ENCODE results near the gene STXBP3. TPM values are rescaled to one million over a fixed set of nuclear protein-coding genes. Genes with fewer than 3 reads are reported as not detected.

Gene STXBP3
- polyA plus RNA-seq, 1 donor from 2014 or later = 29.6 TPM

DNA sequence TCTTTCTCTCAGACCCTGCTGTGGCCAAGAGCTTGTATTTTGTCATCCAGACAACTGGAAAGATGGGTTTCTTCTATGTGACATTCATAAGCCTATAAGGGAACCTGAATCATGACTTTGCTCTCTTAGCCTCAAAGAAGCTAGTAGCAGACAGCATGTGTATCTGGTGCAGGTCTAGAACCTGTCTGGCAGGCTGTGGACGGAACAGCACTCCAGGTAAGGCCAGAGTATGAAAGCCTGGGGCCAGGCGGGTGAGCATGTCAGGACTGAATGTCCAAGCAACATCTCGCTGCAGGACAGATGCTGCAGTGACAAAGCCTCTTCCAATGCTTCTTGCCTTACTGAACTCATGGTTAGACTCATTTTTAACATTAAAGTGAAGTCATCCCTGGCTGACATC, 77.6 kb downstream of the STXBP3 start:
- no peak for TF ChIP-seq SMC3 (conservative IDR thresholded peaks at IDR 0.05; ENCODE audit: poor library complexity)
- no peak overlapping the region for H3K27ac ChIP-seq (ENCODE audit: low read length)
- H3K79me2 ChIP-seq (replicated peaks; ENCODE audit: insufficient read depth, low read length) = no peaks in the 10 kb centered on the region
- H4K20me1 ChIP-seq (ENCODE audit: insufficient read depth) = no peaks in the 10 kb centered on the region
- no peak overlapping the region for H2AFZ ChIP-seq (ENCODE audit: low read depth, low read length)
- H3K9ac ChIP-seq (ENCODE audit: low read length) = no peak overlapping the region
- no peak overlapping the region for H3K4me2 ChIP-seq (ENCODE audit: low read length)
- no peak overlapping the region for H3K4me3 ChIP-seq (ENCODE audit: low read length)
- no peaks in the 10 kb centered on the region for H3F3A ChIP-seq (ENCODE audit: insufficient read depth, low read length, poor library complexity, severe bottlenecking)
- H3K27me3 ChIP-seq (ENCODE audit: insufficient read depth, low read depth, low read length) = no peaks in the 10 kb centered on the region
- H3K36me3 ChIP-seq (ENCODE audit: insufficient read depth, low read length) = no peaks in the 10 kb centered on the region
- H3K9me2 ChIP-seq (ENCODE audit: insufficient read depth, low read length) = no peaks in the 10 kb centered on the region
- H3K9me3 ChIP-seq (ENCODE audit: low read length) = no peaks in the 10 kb centered on the region

DNA sequence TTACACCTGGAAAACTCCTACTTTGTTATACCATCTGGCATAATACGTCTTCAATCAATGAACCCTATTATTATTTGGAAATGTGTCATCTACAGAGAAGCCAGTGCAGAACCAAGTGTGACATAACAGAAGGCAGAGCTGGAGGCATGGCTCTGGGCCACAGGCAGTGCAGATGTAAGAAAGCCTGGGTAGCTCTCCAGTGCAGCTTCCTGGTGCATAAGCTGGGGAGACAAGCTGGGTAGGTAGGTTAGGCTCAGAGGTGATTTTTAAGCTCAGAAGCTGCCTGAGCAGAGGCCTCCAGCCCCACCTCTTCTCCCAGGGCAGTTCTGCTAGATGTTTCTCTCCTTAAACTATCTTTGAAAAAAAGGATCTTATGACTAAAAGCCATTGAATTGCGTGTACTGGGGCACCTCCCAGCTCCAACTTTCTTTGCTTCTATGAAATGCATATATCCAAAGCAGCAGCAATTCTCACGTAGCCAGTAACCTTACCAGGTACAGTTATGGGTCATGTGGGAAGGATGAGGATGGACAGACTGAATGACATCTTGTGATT, 79.7 kb downstream of the STXBP3 start:
- no peak overlapping the region for H3K4me3 ChIP-seq (ENCODE audit: low read length)
- H3K9me2 ChIP-seq (ENCODE audit: insufficient read depth, low read length) = no peaks in the 10 kb centered on the region
- no peak overlapping the region for H2AFZ ChIP-seq (ENCODE audit: low read depth, low read length)
- H3K4me2 ChIP-seq (ENCODE audit: low read length) = no peak overlapping the region
- H4K20me1 ChIP-seq (ENCODE audit: insufficient read depth) = no peaks in the 10 kb centered on the region
- TF ChIP-seq EP300 (conservative IDR thresholded peaks at IDR 0.05; ENCODE audit: poor library complexity, severe bottlenecking) = no peak
- no peak for TF ChIP-seq TAF1 (IDR thresholded peaks at IDR 0.05; ENCODE audit: low read depth)
- TF ChIP-seq EZH2 (IDR thresholded peaks at IDR 0.05; ENCODE audit: borderline replicate concordance, insufficient read depth, low read length, poor library complexity, severe bottlenecking) = no peak
- no peak for TF ChIP-seq POLR2AphosphoS5 (IDR thresholded peaks at IDR 0.05)
- TF ChIP-seq, protein P1, sequence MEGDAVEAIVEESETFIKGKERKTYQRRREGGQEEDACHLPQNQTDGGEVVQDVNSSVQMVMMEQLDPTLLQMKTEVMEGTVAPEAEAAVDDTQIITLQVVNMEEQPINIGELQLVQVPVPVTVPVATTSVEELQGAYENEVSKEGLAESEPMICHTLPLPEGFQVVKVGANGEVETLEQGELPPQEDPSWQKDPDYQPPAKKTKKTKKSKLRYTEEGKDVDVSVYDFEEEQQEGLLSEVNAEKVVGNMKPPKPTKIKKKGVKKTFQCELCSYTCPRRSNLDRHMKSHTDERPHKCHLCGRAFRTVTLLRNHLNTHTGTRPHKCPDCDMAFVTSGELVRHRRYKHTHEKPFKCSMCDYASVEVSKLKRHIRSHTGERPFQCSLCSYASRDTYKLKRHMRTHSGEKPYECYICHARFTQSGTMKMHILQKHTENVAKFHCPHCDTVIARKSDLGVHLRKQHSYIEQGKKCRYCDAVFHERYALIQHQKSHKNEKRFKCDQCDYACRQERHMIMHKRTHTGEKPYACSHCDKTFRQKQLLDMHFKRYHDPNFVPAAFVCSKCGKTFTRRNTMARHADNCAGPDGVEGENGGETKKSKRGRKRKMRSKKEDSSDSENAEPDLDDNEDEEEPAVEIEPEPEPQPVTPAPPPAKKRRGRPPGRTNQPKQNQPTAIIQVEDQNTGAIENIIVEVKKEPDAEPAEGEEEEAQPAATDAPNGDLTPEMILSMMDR (IDR thresholded peaks at IDR 0.05; ENCODE audit: poor library complexity, severe bottlenecking) = no peak
- no peak for TF ChIP-seq SMC3 (conservative IDR thresholded peaks at IDR 0.05; ENCODE audit: poor library complexity)
- TF ChIP-seq, protein P2, sequence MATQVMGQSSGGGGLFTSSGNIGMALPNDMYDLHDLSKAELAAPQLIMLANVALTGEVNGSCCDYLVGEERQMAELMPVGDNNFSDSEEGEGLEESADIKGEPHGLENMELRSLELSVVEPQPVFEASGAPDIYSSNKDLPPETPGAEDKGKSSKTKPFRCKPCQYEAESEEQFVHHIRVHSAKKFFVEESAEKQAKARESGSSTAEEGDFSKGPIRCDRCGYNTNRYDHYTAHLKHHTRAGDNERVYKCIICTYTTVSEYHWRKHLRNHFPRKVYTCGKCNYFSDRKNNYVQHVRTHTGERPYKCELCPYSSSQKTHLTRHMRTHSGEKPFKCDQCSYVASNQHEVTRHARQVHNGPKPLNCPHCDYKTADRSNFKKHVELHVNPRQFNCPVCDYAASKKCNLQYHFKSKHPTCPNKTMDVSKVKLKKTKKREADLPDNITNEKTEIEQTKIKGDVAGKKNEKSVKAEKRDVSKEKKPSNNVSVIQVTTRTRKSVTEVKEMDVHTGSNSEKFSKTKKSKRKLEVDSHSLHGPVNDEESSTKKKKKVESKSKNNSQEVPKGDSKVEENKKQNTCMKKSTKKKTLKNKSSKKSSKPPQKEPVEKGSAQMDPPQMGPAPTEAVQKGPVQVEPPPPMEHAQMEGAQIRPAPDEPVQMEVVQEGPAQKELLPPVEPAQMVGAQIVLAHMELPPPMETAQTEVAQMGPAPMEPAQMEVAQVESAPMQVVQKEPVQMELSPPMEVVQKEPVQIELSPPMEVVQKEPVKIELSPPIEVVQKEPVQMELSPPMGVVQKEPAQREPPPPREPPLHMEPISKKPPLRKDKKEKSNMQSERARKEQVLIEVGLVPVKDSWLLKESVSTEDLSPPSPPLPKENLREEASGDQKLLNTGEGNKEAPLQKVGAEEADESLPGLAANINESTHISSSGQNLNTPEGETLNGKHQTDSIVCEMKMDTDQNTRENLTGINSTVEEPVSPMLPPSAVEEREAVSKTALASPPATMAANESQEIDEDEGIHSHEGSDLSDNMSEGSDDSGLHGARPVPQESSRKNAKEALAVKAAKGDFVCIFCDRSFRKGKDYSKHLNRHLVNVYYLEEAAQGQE (IDR thresholded peaks at IDR 0.05; ENCODE audit: borderline replicate concordance) = no peak
- no peak for TF ChIP-seq MXI1 (conservative IDR thresholded peaks at IDR 0.05; ENCODE audit: poor library complexity, severe bottlenecking)
- no peak for TF ChIP-seq RAD21 (conservative IDR thresholded peaks at IDR 0.05)
- H3K79me2 ChIP-seq (replicated peaks; ENCODE audit: insufficient read depth, low read length) = no peaks in the 10 kb centered on the region
- H3K27ac ChIP-seq (ENCODE audit: low read length) = no peak overlapping the region
- no peaks in the 10 kb centered on the region for H3F3A ChIP-seq (ENCODE audit: insufficient read depth, low read length, poor library complexity, severe bottlenecking)
- no peaks in the 10 kb centered on the region for H3K9me3 ChIP-seq (ENCODE audit: low read length)
- H3K9ac ChIP-seq (ENCODE audit: low read length) = no peak overlapping the region
- H3K27me3 ChIP-seq (ENCODE audit: insufficient read depth, low read depth, low read length) = no peaks in the 10 kb centered on the region
- H3K36me3 ChIP-seq (ENCODE audit: insufficient read depth, low read length) = no peaks in the 10 kb centered on the region

All from neural cell (in vitro differentiated cells).